GDM1 (cell line): ENCODE results near the gene PSMD1.
"Not testable (repeated sequence)": the region's sequence is repeated elsewhere in the genome, so short reads cannot be mapped to it uniquely, and the experiment has no call there.

Experiments
- DNase-seq: peaks from one replicate; lab custom pipeline; 2025; lab: John Stamatoyannopoulos, UW

PSMD1 gene

GRCh38 chr2:231187736-231188505, 131.3 kb downstream of the PSMD1 start:
- DNase-seq, result no peak

GRCh38 chr2:231188506-231189170, 132.0 kb downstream of the PSMD1 start:
- DNase-seq, result no peak

- DNase-seq, result no peak
Measured at GRCh38 chr2:231189171-231189530, 132.5 kb downstream of the PSMD1 start.

- DNase-seq, result no peak
Measured at GRCh38 chr2:231189571-231190495, 133.2 kb downstream of the PSMD1 start.

GRCh38 chr2:231190531-231191197, 134.0 kb downstream of the PSMD1 start:
- no peak for DNase-seq

GRCh38 chr2:231191896-231192872, 135.5 kb downstream of the PSMD1 start:
- DNase-seq, result no peak

GRCh38 chr2:231193216-231193615, 136.5 kb downstream of the PSMD1 start:
- no peak for DNase-seq

GRCh38 chr2:231196592-231196991, 139.9 kb downstream of the PSMD1 start:
- DNase-seq, result no peak

GRCh38 chr2:231197196-231197595, 140.5 kb downstream of the PSMD1 start:
- DNase-seq, result not testable (repeated sequence)

GRCh38 chr2:231197706-231198290, 141.1 kb downstream of the PSMD1 start:
- no peak for DNase-seq

- peak; percentile 62 for DNase-seq
Measured at GRCh38 chr2:231198291-231199173, 141.9 kb downstream of the PSMD1 start, which contains the start of gene ARMC9. Gene ARMC9 (plus strand): TSS chr2:231198631. CDS start chr2:231206239, 7,608 bp downstream.

GRCh38 chr2:231199219-231199618, 142.6 kb downstream of the PSMD1 start:
- DNase-seq, result no peak

- no peak for DNase-seq
Measured at GRCh38 chr2:231200805-231201474, 144.3 kb downstream of the PSMD1 start.

GRCh38 chr2:231201475-231201814, 144.8 kb downstream of the PSMD1 start:
- no peak for DNase-seq

GRCh38 chr2:231203087-231203486, 146.4 kb downstream of the PSMD1 start:
- DNase-seq, result no peak

GRCh38 chr2:231204146-231204545, 147.5 kb downstream of the PSMD1 start:
- no peak for DNase-seq

- DNase-seq, result no peak
Measured at GRCh38 chr2:231204581-231204980, 147.9 kb downstream of the PSMD1 start.

GRCh38 chr2:231207734-231208133, 151.1 kb downstream of the PSMD1 start:
- no peak for DNase-seq

- no peak for DNase-seq
Measured at GRCh38 chr2:231210782-231211181, 154.1 kb downstream of the PSMD1 start.
